HepG2 (cell line): ENCODE data around the gene AASDHPPT. TPM values are rescaled to one million over a fixed set of nuclear protein-coding genes. Genes with fewer than 3 reads are reported as not detected.

Experiments used
- AKAP8 ChIP-seq: sonication (generic); formaldehyde crosslinking; IDR thresholded peaks from 2 replicates; pipeline ENCODE4 v1.5.1; 2020; ENCODE audit warnings: mild to moderate bottlenecking, missing genetic modification reagents
- FOXC1 ChIP-seq: sonication (generic); formaldehyde crosslinking; IDR thresholded peaks from 2 replicates; pipeline ENCODE4 v1.8.0; 2022; ENCODE audit warnings: mild to moderate bottlenecking, missing genetic modification reagents, borderline replicate concordance
- IRF1 ChIP-seq: sonication (generic); formaldehyde crosslinking; IDR thresholded peaks from 2 replicates; pipeline ENCODE4 v1.4.0; 2020; ENCODE audit warnings: low read depth, mild to moderate bottlenecking, missing genetic modification reagents
- IRX3 ChIP-seq: sonication (generic); formaldehyde crosslinking; IDR thresholded peaks from 2 replicates; pipeline ENCODE4 v1.8.1; 2023; ENCODE audit warnings: mild to moderate bottlenecking, low read depth, missing genetic modification reagents, borderline replicate concordance
- KAT8 ChIP-seq: IDR thresholded peaks from 2 replicates; pipeline ENCODE4 v1.6.1; 2016; ENCODE audit warnings: missing genetic modification reagents, missing compliant biosample characterization
- KMT2B ChIP-seq: IDR thresholded peaks from 2 replicates; pipeline ENCODE4 v1.6.1; 2016; ENCODE audit warnings: missing genetic modification reagents, missing compliant biosample characterization
- MEIS2 ChIP-seq: sonication (generic); formaldehyde crosslinking; IDR thresholded peaks from 2 replicates; pipeline ENCODE4 v1.9.0; 2021; ENCODE audit warnings: mild to moderate bottlenecking, missing genetic modification reagents
- MXD3 ChIP-seq: IDR thresholded peaks from 2 replicates; pipeline ENCODE4 v1.6.1; 2016; ENCODE audit warnings: mild to moderate bottlenecking, missing biosample characterization, missing genetic modification reagents
- PHF21A ChIP-seq: sonication (generic); formaldehyde crosslinking; IDR thresholded peaks from 2 replicates; pipeline ENCODE4 v1.5.0; 2020; ENCODE audit warnings: mild to moderate bottlenecking, missing genetic modification reagents
- SNRNP70 ChIP-seq: fragments of 200-400 bp; formaldehyde crosslinking; IDR thresholded peaks from 2 replicates; pipeline ENCODE4 v1.6.1; 2017; ENCODE audit warnings: mild to moderate bottlenecking, low read depth, low read length, moderate library complexity
- SSRP1 ChIP-seq: IDR thresholded peaks from 2 replicates; pipeline ENCODE4 v1.6.1; 2016; ENCODE audit warnings: control low read depth
- TAF1 ChIP-seq: sonication (generic); formaldehyde crosslinking; IDR thresholded peaks from 2 replicates; pipeline ENCODE4 v1.4.0; 2020; ENCODE audit warnings: missing genetic modification reagents
- ZBTB21 ChIP-seq: sonication (generic); formaldehyde crosslinking; IDR thresholded peaks from 2 replicates; pipeline ENCODE4 v1.4.0; 2020; ENCODE audit warnings: missing genetic modification reagents
- ZNF160 ChIP-seq: sonication (generic); formaldehyde crosslinking; IDR thresholded peaks from 2 replicates; pipeline ENCODE4 v1.8.0; 2022; ENCODE audit warnings: mild to moderate bottlenecking, inconsistent platforms, missing genetic modification reagents
- ZNF34 ChIP-seq: sonication (generic); formaldehyde crosslinking; IDR thresholded peaks from 2 replicates; pipeline ENCODE4 v1.4.0; 2020; ENCODE audit warnings: mild to moderate bottlenecking, missing genetic modification reagents, borderline replicate concordance
- ZNF546 ChIP-seq: sonication (generic); formaldehyde crosslinking; conservative IDR thresholded peaks from 2 replicates; pipeline ENCODE4 v1.8.1; 2023; ENCODE audit warnings: mild to moderate bottlenecking, missing genetic modification reagents
- ZNF609 ChIP-seq: sonication (generic); formaldehyde crosslinking; IDR thresholded peaks from 2 replicates; pipeline ENCODE4 v1.4.0; 2020; ENCODE audit warnings: mild to moderate bottlenecking, missing genetic modification reagents, borderline replicate concordance
- ZNF7 ChIP-seq: IDR thresholded peaks from 2 replicates; pipeline ENCODE4 v1.6.1; 2016; ENCODE audit warnings: missing biosample characterization, missing genetic modification reagents
- ZNF761 ChIP-seq: sonication (generic); formaldehyde crosslinking; conservative IDR thresholded peaks from 2 replicates; pipeline ENCODE4 v1.4.0; 2020; ENCODE audit warnings: mild to moderate bottlenecking, missing genetic modification reagents
- polyA plus RNA-seq, 8 experiments: library from polyadenylated mRNA; depleted of rRNA in 3 of 8; stranded (reverse) in 7 of 8; unstranded in 1 of 8; fragments of >200 nt; fragmentation: Illumina TruSeq in 4 of 8; extraction: Trizol in 4 of 8; gene quantifications; 2 replicates each; pipeline versions ENCODE4 v1.2.1 to v1.2.3, GENCODE V29; 2011 to 2016; ENCODE audit warnings: low read depth in 4 of 8, missing spikeins in 1 of 8, mixed read lengths in 1 of 8; ENCODE audit not compliant: insufficient read depth in 1 of 8
- total RNA-seq, 5 experiments: library from RNA; depleted of rRNA; stranded (reverse); fragments of >200 nt; fragmentation: Illumina TruSeq; extraction: Trizol; gene quantifications; 2 replicates each; pipeline ENCODE4 v1.2.3, GENCODE V29; 2016; ENCODE audit warnings: low read depth in 1 of 5
- TF ChIP-seq, protein P1 (sequence below): sonication (generic); formaldehyde crosslinking; IDR thresholded peaks from 2 replicates; pipeline ENCODE4 v1.4.0; 2020; ENCODE audit warnings: missing genetic modification reagents

Gene AASDHPPT
- total and polyA plus RNA-seq, 2 of the 13 experiments (the other 11 are each of a cell fraction or from before 2014, with no cell fraction given), result 20.2 to 43.7 TPM

- peak; percentile 37; the same call in 1 of the 2 replicates for TF ChIP-seq ZNF609
- peak; percentile 53; the same call in 1 of the 2 replicates for TF ChIP-seq PHF21A (CRISPR knock-in tag)
- TF ChIP-seq IRX3 (CRISPR knock-in tag), result no peak
- TF ChIP-seq FOXC1, result peak; percentile 87
- TF ChIP-seq KMT2B (CRISPR knock-in tag), result peak; percentile 73
- TF ChIP-seq ZNF546, result 0 out of 2 replicates have a peak, but pooled peaks have one; percentile 16
- no peak for TF ChIP-seq ZNF160 (CRISPR knock-in tag)
- no peak for TF ChIP-seq SNRNP70
- TF ChIP-seq ZBTB21 (CRISPR knock-in tag), result no peak
- 0 out of 2 replicates have a peak, but pooled peaks have one; percentile 80 for TF ChIP-seq ZNF34 (CRISPR knock-in tag)
- peak; percentile 77 for TF ChIP-seq MXD3
- 0 out of 2 replicates have a peak, but pooled peaks have one; percentile 49 for TF ChIP-seq IRF1 (CRISPR knock-in tag)
- TF ChIP-seq ZNF7 (CRISPR knock-in tag), result no peak
- 0 out of 2 replicates have a peak, but pooled peaks have one; percentile 26 for TF ChIP-seq MEIS2 (CRISPR knock-in tag)
- peak; percentile 42; the same call in 1 of the 2 replicates for TF ChIP-seq KAT8 (CRISPR knock-in tag)
- TF ChIP-seq TAF1 (CRISPR knock-in tag), result peak; percentile 82
- peak; percentile 66; the same call in 1 of the 2 replicates for TF ChIP-seq AKAP8 (CRISPR knock-in tag)
- 0 out of 2 replicates have a peak, but pooled peaks have one; percentile 30 for TF ChIP-seq SSRP1 (CRISPR knock-in tag)
- TF ChIP-seq, protein P1, sequence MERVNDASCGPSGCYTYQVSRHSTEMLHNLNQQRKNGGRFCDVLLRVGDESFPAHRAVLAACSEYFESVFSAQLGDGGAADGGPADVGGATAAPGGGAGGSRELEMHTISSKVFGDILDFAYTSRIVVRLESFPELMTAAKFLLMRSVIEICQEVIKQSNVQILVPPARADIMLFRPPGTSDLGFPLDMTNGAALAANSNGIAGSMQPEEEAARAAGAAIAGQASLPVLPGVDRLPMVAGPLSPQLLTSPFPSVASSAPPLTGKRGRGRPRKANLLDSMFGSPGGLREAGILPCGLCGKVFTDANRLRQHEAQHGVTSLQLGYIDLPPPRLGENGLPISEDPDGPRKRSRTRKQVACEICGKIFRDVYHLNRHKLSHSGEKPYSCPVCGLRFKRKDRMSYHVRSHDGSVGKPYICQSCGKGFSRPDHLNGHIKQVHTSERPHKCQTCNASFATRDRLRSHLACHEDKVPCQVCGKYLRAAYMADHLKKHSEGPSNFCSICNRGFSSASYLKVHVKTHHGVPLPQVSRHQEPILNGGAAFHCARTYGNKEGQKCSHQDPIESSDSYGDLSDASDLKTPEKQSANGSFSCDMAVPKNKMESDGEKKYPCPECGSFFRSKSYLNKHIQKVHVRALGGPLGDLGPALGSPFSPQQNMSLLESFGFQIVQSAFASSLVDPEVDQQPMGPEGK, result peak; percentile 4; the same call in 1 of the 2 replicates
- TF ChIP-seq ZNF761 (CRISPR knock-in tag), result peak; percentile 92; the same call in 1 of the 2 replicates
Observed at GRCh38 chr11:106077609-106078455, at the start of gene AASDHPPT (continued).
